NT2/D1 (cell line): ENCODE data around the gene EEF2KMT.
"Not testable (repeated sequence)": the region's sequence is repeated elsewhere in the genome, so short reads cannot be mapped to it uniquely, and the experiment has no call there.

ENCODE experiments used
- DNase-seq: peaks from one replicate; pipeline ENCODE4 v3.0.0-alpha.2; 2011; ENCODE audit warnings: low read depth, low spot score
- H3K27me3 ChIP-seq: 2 replicates; pipeline ENCODE4 v1.6.0; 2011; ENCODE audit warnings: mild to moderate bottlenecking; ENCODE audit not compliant: insufficient read length, insufficient read depth
- H3K36me3 ChIP-seq: 2 replicates; pipeline ENCODE4 v1.6.1; 2011; ENCODE audit warnings: mild to moderate bottlenecking, low read length, mixed read lengths; ENCODE audit not compliant: insufficient read depth, insufficient read length
- H3K4me1 ChIP-seq: 2 replicates; pipeline ENCODE4 v1.5.1; 2011; ENCODE audit not compliant: insufficient read depth, insufficient read length
- H3K4me3 ChIP-seq: 2 replicates; pipeline ENCODE4 v1.5.1; 2011; ENCODE audit warnings: low read depth; ENCODE audit not compliant: insufficient read length
- H3K9ac ChIP-seq: 2 replicates; pipeline ENCODE4 v1.6.0; 2011; ENCODE audit warnings: low read depth; ENCODE audit not compliant: insufficient read length
- H3K9me3 ChIP-seq: 2 replicates; pipeline ENCODE4 v1.5.1; 2011; ENCODE audit warnings: mild to moderate bottlenecking, low read length; ENCODE audit not compliant: insufficient read depth
- SUZ12 ChIP-seq: IDR thresholded peaks from 2 replicates; pipeline ENCODE4 v1.6.1; 2011; ENCODE audit not compliant: insufficient read length, insufficient read depth; ENCODE audit errors: extremely low read depth
- YY1 ChIP-seq: IDR thresholded peaks from 2 replicates; pipeline ENCODE4 v1.6.1; 2011; ENCODE audit not compliant: insufficient read length, insufficient read depth
- ZNF274 ChIP-seq: IDR thresholded peaks from 2 replicates; pipeline ENCODE4 v1.6.1; 2011; ENCODE audit warnings: mild to moderate bottlenecking, low read depth, low read length

Gene EEF2KMT

GRCh38 chr16:5078626-5079025, 19.0 kb downstream of the EEF2KMT start:
- H3K4me3 ChIP-seq: no peak overlapping the region
- no peaks in the 10 kb centered on the region for H3K4me1 ChIP-seq
- TF ChIP-seq ZNF274 (no peak), YY1 (no peak)
- no peak overlapping the region for H3K9ac ChIP-seq
- H3K27me3 ChIP-seq: no peaks in the 10 kb centered on the region
- peaks cover 60% of the 10 kb centered on the region for H3K36me3 ChIP-seq
- DNase-seq: no peak
- no peaks in the 10 kb centered on the region for H3K9me3 ChIP-seq

GRCh38 chr16:5077304-5077703, 20.3 kb downstream of the EEF2KMT start:
- H3K36me3 ChIP-seq: peaks cover 56% of the 10 kb centered on the region
- DNase-seq: no peak
- TF ChIP-seq SUZ12 (no peak), YY1 (no peak), ZNF274 (no peak)
- H3K9me3 ChIP-seq: no peaks in the 10 kb centered on the region
- H3K4me3 ChIP-seq: no peak overlapping the region
- H3K4me1 ChIP-seq: no peaks in the 10 kb centered on the region
- no peaks in the 10 kb centered on the region for H3K27me3 ChIP-seq
- H3K9ac ChIP-seq: no peak overlapping the region

DNA sequence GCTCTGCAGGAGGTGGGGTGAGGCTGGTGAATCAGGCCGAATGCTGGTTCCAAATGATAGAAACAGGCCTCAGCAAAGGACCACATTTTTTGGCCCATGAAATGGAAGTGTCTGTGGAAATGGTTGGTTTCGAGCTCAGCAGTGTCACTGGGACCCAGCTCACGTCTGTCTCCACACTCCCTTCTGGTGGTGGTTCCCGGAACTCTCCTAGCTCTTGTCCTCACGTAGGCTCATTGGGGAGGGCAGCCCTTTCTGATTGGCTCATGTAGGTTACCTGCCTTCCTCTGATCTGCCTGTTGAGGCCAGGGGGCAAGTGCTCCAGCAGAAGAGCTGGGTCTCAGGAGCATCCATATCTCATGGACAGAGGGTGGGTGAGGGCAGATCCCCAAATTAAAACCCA, 22.0 kb downstream of the EEF2KMT start:
- H3K9ac ChIP-seq: no peak overlapping the region
- no peak overlapping the region for H3K4me3 ChIP-seq
- no peaks in the 10 kb centered on the region for H3K27me3 ChIP-seq
- peaks cover 50% of the 10 kb centered on the region for H3K36me3 ChIP-seq
- no peak for DNase-seq
- TF ChIP-seq ZNF274 (no peak), YY1 (no peak), SUZ12 (no peak)
- H3K4me1 ChIP-seq: no peaks in the 10 kb centered on the region
- no peaks in the 10 kb centered on the region for H3K9me3 ChIP-seq

DNA sequence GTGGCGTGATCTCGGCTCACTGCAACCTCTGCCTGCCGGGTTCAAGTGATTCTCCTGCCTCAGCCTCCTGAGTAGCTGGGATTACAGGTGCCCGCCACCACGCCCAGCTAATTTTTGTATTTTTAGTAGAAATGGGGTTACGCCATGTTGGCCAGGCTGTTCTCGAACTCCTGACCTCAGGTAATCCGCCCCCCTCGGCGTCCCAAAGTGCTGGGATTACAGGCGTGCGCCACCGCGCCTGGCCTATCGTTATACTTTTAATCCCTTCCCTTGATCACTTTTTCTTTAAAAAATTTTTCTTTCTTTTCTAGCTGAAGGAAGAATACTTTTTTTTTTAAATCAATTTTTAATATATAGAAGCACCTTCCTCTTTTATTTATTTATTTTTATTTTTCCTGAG, 23.8 kb downstream of the EEF2KMT start:
- not testable (repeated sequence) for H3K27me3 ChIP-seq, DNase-seq, H3K9me3 ChIP-seq, H3K4me1 ChIP-seq, H3K9ac ChIP-seq, H3K4me3 ChIP-seq
- H3K36me3 ChIP-seq: peaks cover 50% of the 10 kb centered on the region

GRCh38 chr16:5073279-5073629, 24.3 kb downstream of the EEF2KMT start:
- Histone ChIP-seq H3K36me3 (peaks cover 45% of the 10 kb centered on the region), H3K4me1 (no peaks in the 10 kb centered on the region), H3K4me3 (no peak overlapping the region), H3K9ac (no peak overlapping the region), H3K27me3 (no peaks in the 10 kb centered on the region), H3K9me3 (no peaks in the 10 kb centered on the region)
- no peak for TF ChIP-seq SUZ12
- TF ChIP-seq ZNF274: no peak
- TF ChIP-seq YY1: no peak
- DNase-seq: no peak

DNA sequence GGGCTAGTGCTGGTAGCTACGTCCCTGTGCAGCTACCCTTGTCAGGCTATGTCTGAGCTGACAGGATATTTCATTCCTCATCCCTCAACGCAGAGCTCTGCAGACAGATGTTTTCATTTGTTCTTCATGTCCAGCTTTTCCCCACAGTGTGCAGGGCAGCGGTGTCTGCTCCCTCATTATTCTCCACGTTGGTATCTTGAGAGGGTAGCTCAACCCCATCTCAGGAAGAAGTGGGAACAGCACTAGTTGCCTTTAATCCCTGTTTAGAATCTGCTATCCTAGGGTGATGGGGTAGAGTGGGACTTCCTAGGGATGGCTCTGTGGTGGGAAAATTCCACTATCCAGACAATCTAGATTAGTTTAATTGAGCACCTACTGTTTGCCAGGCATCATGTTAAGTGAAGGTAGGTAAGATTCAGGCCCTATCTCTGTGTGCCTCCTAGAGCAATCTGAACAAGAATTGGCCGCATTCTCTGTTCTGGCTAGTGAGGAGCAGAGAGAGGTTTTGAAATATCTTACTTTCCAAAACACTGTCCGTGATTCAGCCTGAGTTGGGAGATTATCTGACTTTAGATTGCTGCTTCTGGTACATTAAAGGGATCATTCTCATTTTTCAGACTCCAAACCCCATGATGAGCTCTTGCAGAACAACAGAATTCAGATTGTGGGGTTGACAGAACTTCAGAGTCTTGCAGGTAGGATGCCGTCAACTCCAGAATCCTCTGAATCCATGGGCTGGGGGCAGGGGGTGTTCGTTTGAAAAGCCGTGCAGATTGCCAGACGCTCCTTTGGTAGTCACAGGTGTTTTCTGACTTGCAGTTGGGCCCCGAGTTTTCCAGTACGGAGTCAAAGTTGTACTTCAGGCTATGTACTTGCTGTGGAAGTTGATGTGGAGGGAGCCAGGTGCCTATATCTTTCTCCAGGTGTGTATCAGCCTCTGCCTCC, 25.0 kb downstream of the EEF2KMT start:
- no peaks in the 10 kb centered on the region for H3K27me3 ChIP-seq
- no peak for DNase-seq
- no peaks in the 10 kb centered on the region for H3K4me1 ChIP-seq
- H3K9ac ChIP-seq: peak overlapping the region; percentile 93
- H3K9me3 ChIP-seq: no peaks in the 10 kb centered on the region
- peak overlapping the region; percentile 91 for H3K4me3 ChIP-seq
- peaks cover 42% of the 10 kb centered on the region for H3K36me3 ChIP-seq
- TF ChIP-seq SUZ12 (no peak), YY1 (no peak), ZNF274 (no peak)

- peak; percentile 71 for DNase-seq
These were observed 25.8 kb downstream of the EEF2KMT start, which contains the start of gene ALG1 for GRCh38 chr16:5071681-5072333. TSS of gene ALG1 (plus strand) at chr16:5071843. CDS start at chr16:5071850, 7 bp downstream.

More at GRCh38 chr16:5071681-5072333, 25.8 kb downstream of the EEF2KMT start, which contains the start of gene ALG1:
- no peak for TF ChIP-seq SUZ12
- TF ChIP-seq YY1: peak; percentile 94
- no peak for TF ChIP-seq ZNF274
- H3K9ac ChIP-seq: peak within 1 kb of the TSS; percentile 93
- H3K4me3 ChIP-seq: peak within 1 kb of the TSS; percentile 91
- no peaks in the 10 kb centered on the region for H3K27me3 ChIP-seq
- H3K4me1 ChIP-seq: no peaks in the 10 kb centered on the region
- peaks cover 36% of the 10 kb centered on the region for H3K36me3 ChIP-seq
- H3K9me3 ChIP-seq: no peaks in the 10 kb centered on the region
